H9 (cell line): ENCODE results near the gene HNRNPR. TPM values are rescaled to one million over a fixed set of nuclear protein-coding genes. Genes with fewer than 3 reads are reported as not detected.
A peak's percentile ranks its signal among the peaks of the same experiment; 100 is the strongest.

Experiments
- DNase-seq: peaks from one replicate; pipeline ENCODE4 v3.0.0-alpha.2; 2017
- H2AFZ ChIP-seq: one replicate; pipeline ENCODE4 v1.6.1; 2013; ENCODE audit warnings: mild to moderate bottlenecking, low read length, control low read depth, moderate library complexity
- H2AK5ac ChIP-seq: 2 replicates; pipeline ENCODE4 v1.6.1; 2013; ENCODE audit warnings: low read length, control low read depth, mixed read lengths; ENCODE audit not compliant: insufficient read length
- H2BK120ac ChIP-seq: one replicate; pipeline ENCODE4 v1.6.1; 2013; ENCODE audit warnings: low read depth, mild to moderate bottlenecking, low read length, control low read depth, inconsistent platforms; ENCODE audit not compliant: poor library complexity, severe bottlenecking
- H2BK12ac ChIP-seq: 2 replicates; pipeline ENCODE4 v1.6.1; 2013; ENCODE audit warnings: low read length, control low read depth, mixed read lengths, low read depth; ENCODE audit not compliant: insufficient read length
- H2BK15ac ChIP-seq: 2 replicates; pipeline ENCODE4 v1.6.1; 2013; ENCODE audit warnings: low read depth, low read length, control low read depth
- H2BK20ac ChIP-seq: one replicate; pipeline ENCODE4 v1.6.1; 2013; ENCODE audit warnings: low read depth, mild to moderate bottlenecking, low read length, control low read depth, inconsistent platforms; ENCODE audit not compliant: poor library complexity, severe bottlenecking
- H2BK5ac ChIP-seq: 2 replicates; pipeline ENCODE4 v1.6.1; 2013; ENCODE audit warnings: low read length, control low read depth, mixed read lengths; ENCODE audit not compliant: insufficient read length
- H3K14ac ChIP-seq: 2 replicates; pipeline ENCODE4 v1.6.1; 2013; ENCODE audit warnings: low read length, control low read depth; ENCODE audit not compliant: insufficient read depth
- H3K18ac ChIP-seq: 2 replicates; pipeline ENCODE4 v1.6.1; 2013; ENCODE audit warnings: low read depth, mild to moderate bottlenecking, mixed read lengths, low read length, control low read depth; ENCODE audit not compliant: insufficient read length
- H3K23ac ChIP-seq: 2 replicates; pipeline ENCODE4 v1.6.1; 2013; ENCODE audit warnings: low read length, control low read depth, mixed read lengths, low read depth; ENCODE audit not compliant: insufficient read length
- H3K23me2 ChIP-seq: 2 replicates; pipeline ENCODE4 v1.6.1; 2013; ENCODE audit warnings: low read depth, mild to moderate bottlenecking, mixed read lengths, low read length, control low read depth; ENCODE audit not compliant: insufficient read length, poor library complexity, severe bottlenecking
- H3K27ac ChIP-seq: 2 replicates; pipeline ENCODE4 v1.5.1; 2013; ENCODE audit warnings: low read length, control low read depth, mixed read lengths, low read depth; ENCODE audit not compliant: insufficient read length
- H3K27me3 ChIP-seq: 2 replicates; pipeline ENCODE4 v1.6.1; 2013; ENCODE audit warnings: low read length, control low read depth, inconsistent platforms; ENCODE audit not compliant: insufficient read depth
- H3K4ac ChIP-seq: 2 replicates; pipeline ENCODE4 v1.6.1; 2013; ENCODE audit warnings: low read depth, mild to moderate bottlenecking, control low read depth, inconsistent platforms, low read length, moderate library complexity
- H3K4me1 ChIP-seq: 2 replicates; pipeline ENCODE4 v1.6.1; 2013; ENCODE audit warnings: low read length, control low read depth, inconsistent platforms; ENCODE audit not compliant: insufficient read depth
- H3K4me2 ChIP-seq: 2 replicates; pipeline ENCODE4 v1.6.1; 2013; ENCODE audit warnings: low read length, control low read depth, mixed read lengths; ENCODE audit not compliant: insufficient read length, insufficient read depth
- H3K56ac ChIP-seq: 2 replicates; pipeline ENCODE4 v1.6.1; 2013; ENCODE audit warnings: low read depth, mild to moderate bottlenecking, mixed read lengths, low read length, control low read depth; ENCODE audit not compliant: insufficient read length
- H3K79me1 ChIP-seq: 2 replicates; pipeline ENCODE4 v1.6.1; 2013; ENCODE audit warnings: low read depth, mild to moderate bottlenecking, moderate library complexity, low read length, control low read depth, inconsistent platforms; ENCODE audit not compliant: insufficient read depth, poor library complexity, severe bottlenecking
- H3K79me2 ChIP-seq: 2 replicates; pipeline ENCODE4 v1.6.1; 2013; ENCODE audit warnings: low read length, control low read depth, inconsistent platforms; ENCODE audit not compliant: insufficient read depth
- H3K9ac ChIP-seq: 2 replicates; pipeline ENCODE4 v1.6.1; 2013; ENCODE audit warnings: low read length, control low read depth, mixed read lengths; ENCODE audit not compliant: insufficient read length; ENCODE audit errors: extremely low read depth
- H3K9me3 ChIP-seq: one replicate; pipeline ENCODE4 v1.6.1; 2013; ENCODE audit warnings: low read depth, low read length, inconsistent platforms; ENCODE audit not compliant: control insufficient read depth
- H3T11ph ChIP-seq: one replicate; pipeline ENCODE4 v1.6.1; 2013; ENCODE audit warnings: mild to moderate bottlenecking, low read length, control low read depth, inconsistent platforms
- H4K20me1 ChIP-seq: one replicate; pipeline ENCODE4 v1.6.1; 2013; ENCODE audit not compliant: control insufficient read depth, insufficient read length, insufficient read depth
- H4K5ac ChIP-seq: 2 replicates; pipeline ENCODE4 v1.6.1; 2013; ENCODE audit warnings: low read depth, mild to moderate bottlenecking, mixed read lengths, low read length, control low read depth; ENCODE audit not compliant: insufficient read length
- H4K8ac ChIP-seq: replicated peaks from 2 replicates; pipeline ENCODE4 v1.6.1; 2013; ENCODE audit warnings: low read length, control low read depth, mixed read lengths, low read depth; ENCODE audit not compliant: insufficient read length
- H4K91ac ChIP-seq: 2 replicates; pipeline ENCODE4 v1.6.1; 2013; ENCODE audit warnings: low read depth, mild to moderate bottlenecking, moderate library complexity, mixed read lengths, low read length, control low read depth; ENCODE audit not compliant: insufficient read length
- H3K27ac Mint-ChIP-seq, 3 experiments: 2 replicates in 2 of 3; 3 replicates in 1 of 3; pipeline ENCODE4 v1.8.0; 2020 to 2021; ENCODE audit warnings: mixed read lengths in 3 of 3, mild to moderate bottlenecking in 1 of 3, moderate library complexity in 1 of 3
- H3K27me3 Mint-ChIP-seq: 2 replicates; pipeline ENCODE4 v1.8.0; 2021; ENCODE audit warnings: low read depth, mild to moderate bottlenecking, moderate library complexity, mixed read lengths
- H3K36me3 Mint-ChIP-seq, 3 experiments: 2 replicates in 2 of 3; 3 replicates in 1 of 3; pipeline ENCODE4 v1.8.0; 2020 to 2021; ENCODE audit warnings: low read depth in 3 of 3, mixed read lengths in 3 of 3; ENCODE audit not compliant: insufficient read depth in 1 of 3
- H3K4me1 Mint-ChIP-seq, 2 experiments: 2 replicates each; pipeline ENCODE4 v1.8.0; 2020; ENCODE audit warnings: mixed read lengths in 2 of 2
- H3K4me3 Mint-ChIP-seq, 2 experiments: 2 replicates in 1 of 2; 3 replicates in 1 of 2; pipeline ENCODE4 v1.8.0; 2020 to 2021; ENCODE audit warnings: mild to moderate bottlenecking in 2 of 2, mixed read lengths in 2 of 2, moderate library complexity in 1 of 2
- H3K9me3 Mint-ChIP-seq, 2 experiments: 2 replicates in 1 of 2; 3 replicates in 1 of 2; pipeline ENCODE4 v1.8.0; 2020; ENCODE audit warnings: mild to moderate bottlenecking in 2 of 2, mixed read lengths in 2 of 2, moderate library complexity in 1 of 2
- CTCF ChIP-seq: fragments of 200-600 bp; sonication (generic); conservative IDR thresholded peaks from 3 replicates; pipeline ENCODE4 v1.8.0; 2021; ENCODE audit warnings: antibody characterized with exemption, mild to moderate bottlenecking
- WGBS: extraction: QIAGEN DNeasy Blood & Tissue Kit; methylation state at CpG from one replicate; pipeline ENCODE4 v1.1.7; 2013; ENCODE audit warnings: missing lambda C conversion rate, low lambda C conversion rate, mixed read lengths; ENCODE audit not compliant: insufficient read length; ENCODE audit errors: extremely low coverage; 5-methylcytosine and 5-hydroxymethylcytosine counted together
- total RNA-seq: library from RNA; stranded (reverse); gene quantifications from 2 replicates; pipeline ENCODE4 v1.2.1, GENCODE V29; 2021

The HNRNPR gene
- total RNA-seq, 1 experiment from 2014 or later, result 196 TPM

GRCh38 chr1:23345920-23346319 is 1.8 kb upstream of the HNRNPR start:
- no peak overlapping the region for H2AK5ac ChIP-seq
- H3K36me3 Mint-ChIP-seq, result no peaks in the 10 kb centered on the region; a peak in 2 of 7 replicates
- TF ChIP-seq CTCF, result no peak
- H4K8ac ChIP-seq, result no peak overlapping the region
- H3K79me2 ChIP-seq, result peaks cover 21% of the 10 kb centered on the region; the same call in 1 of the 2 replicates
- no peak overlapping the region for H3K9ac ChIP-seq
- H2BK120ac ChIP-seq, result no peak overlapping the region
- no peak overlapping the region for H3K27ac ChIP-seq
- H3K9me3 Mint-ChIP-seq, result no peaks in the 10 kb centered on the region; a peak in 1 of 5 replicates
- no peak overlapping the region for H2BK5ac ChIP-seq
- H3K4me1 Mint-ChIP-seq, result peaks cover 22 to 25% of the 10 kb centered on the region in 2 experiments
- no peak overlapping the region for H2BK15ac ChIP-seq
- peak overlapping the region in 1 of 2 experiments; percentile 18; a peak in 1 of 5 replicates for H3K4me3 Mint-ChIP-seq
- no peak for DNase-seq
- no peak overlapping the region for H3T11ph ChIP-seq
- H3K14ac ChIP-seq, result no peak overlapping the region
- no peak overlapping the region for H3K4me2 ChIP-seq
- no peak overlapping the region for H3K18ac ChIP-seq
- H3K27me3 ChIP-seq, result peaks cover 13% of the 10 kb centered on the region; the same call in 1 of the 2 replicates
- no peaks in the 10 kb centered on the region for H3K9me3 ChIP-seq
- H3K79me1 ChIP-seq, result no peaks in the 10 kb centered on the region
- no peak overlapping the region for H2BK12ac ChIP-seq
- no peak overlapping the region for H2BK20ac ChIP-seq
- no peak overlapping the region for H3K27ac Mint-ChIP-seq
- H3K27me3 Mint-ChIP-seq, result peaks cover 59% of the 10 kb centered on the region
- no peak overlapping the region for H4K91ac ChIP-seq
- no peak overlapping the region for H2AFZ ChIP-seq
- H3K23ac ChIP-seq, result no peak overlapping the region
- peaks cover 11% of the 10 kb centered on the region for H3K23me2 ChIP-seq
- H3K4me1 ChIP-seq, result peaks cover 3% of the 10 kb centered on the region; the same call in 1 of the 2 replicates
- H4K5ac ChIP-seq, result no peak overlapping the region
- H3K56ac ChIP-seq, result no peak overlapping the region
- no CpG with 5 or more reads among the region's 14 CpGs for WGBS
- H3K4ac ChIP-seq, result no peak overlapping the region
- no peaks in the 10 kb centered on the region for H4K20me1 ChIP-seq
